Skeletal muscle cell (primary cell): Measurements from ENCODE around the gene ST6GALNAC2.

ENCODE experiments used
- DNase-seq: peaks from one replicate; pipeline ENCODE4 v3.0.0-alpha.2; 2010; ENCODE audit warnings: low read depth
- H3K4me3 ChIP-seq: 2 replicates; pipeline ENCODE4 v1.5.1; 2011; ENCODE audit warnings: low read depth, mild to moderate bottlenecking, control low read depth, low read length, moderate library complexity

The ST6GALNAC2 gene

DNA sequence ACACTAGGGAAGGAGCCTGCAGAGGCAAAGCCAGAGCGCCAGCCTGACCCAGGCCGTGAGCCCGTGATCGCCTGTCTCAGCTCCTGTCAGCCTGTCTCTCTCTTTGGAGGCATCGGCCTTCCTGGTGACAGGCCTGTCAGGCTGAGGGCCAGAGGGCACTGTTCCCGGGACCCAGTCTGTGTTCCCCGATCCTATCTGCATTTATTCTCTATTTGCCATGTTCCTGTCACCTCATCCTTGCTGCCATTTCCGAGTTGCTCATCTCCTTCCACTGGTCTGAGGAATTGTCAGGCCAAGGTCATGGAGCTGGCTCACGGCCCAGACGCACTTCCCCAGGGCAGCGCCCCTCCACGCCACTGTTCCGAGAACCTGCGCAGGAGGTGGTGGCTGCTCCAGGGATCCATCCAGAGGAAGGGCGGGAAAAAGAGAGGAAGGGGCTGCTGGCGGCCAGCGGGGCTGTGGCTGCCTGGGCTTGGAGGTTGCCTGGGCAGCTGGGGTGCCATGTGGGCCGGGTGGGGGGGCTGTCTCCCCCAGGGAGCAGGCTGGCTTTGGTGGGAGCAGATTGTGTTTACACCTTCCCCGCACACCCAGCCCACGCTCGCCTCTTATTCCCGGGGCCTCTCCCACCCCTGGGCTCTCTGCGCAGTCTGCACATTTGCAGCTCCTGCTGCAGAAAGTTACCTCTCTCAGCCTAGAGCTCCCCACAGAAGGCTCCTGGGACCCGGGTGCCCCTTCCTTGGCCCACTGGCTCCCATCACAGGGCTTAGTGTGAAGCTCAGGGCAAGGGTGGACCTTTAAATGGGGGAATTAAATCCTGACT, 40.9 kb downstream of the ST6GALNAC2 start:
- no peak overlapping the region for H3K4me3 ChIP-seq
- DNase-seq = no peak

DNA sequence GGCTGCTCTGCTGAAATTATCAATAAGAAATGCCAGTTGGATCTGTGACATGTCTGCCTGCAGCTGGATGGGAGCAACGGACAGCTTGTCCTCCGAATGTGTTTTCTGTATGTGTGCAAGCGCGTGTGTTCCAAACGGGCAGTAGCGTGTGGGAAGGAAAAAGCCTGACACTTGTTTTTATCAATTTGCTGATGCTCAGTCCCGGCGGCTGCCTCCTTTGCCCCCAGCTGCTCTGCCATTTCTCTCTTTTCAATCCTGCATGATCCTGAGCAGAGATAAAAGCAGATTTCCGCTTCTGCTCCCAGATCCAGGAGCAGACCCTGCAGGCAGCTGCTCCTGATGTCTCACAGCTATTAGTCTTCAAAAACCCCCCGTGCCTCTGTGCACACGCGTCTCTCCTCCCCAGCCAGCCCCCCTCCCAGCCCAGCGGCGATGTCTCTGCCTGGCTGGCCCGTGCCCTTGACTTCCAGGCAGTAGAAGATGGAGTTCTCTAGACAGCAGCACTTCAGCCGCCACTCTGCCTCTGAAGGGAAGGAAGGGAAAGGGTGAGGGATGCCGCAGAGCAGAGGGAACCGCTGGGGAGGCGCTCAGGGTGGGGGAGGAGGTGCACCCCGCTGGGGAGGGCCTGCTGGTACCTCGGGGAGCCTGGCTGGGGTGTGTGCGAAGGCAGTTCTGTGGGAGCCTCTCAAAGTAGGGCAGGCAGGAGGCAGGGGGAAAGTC, 41.7 kb downstream of the ST6GALNAC2 start:
- DNase-seq = no peak
- H3K4me3 ChIP-seq = no peak overlapping the region

DNA sequence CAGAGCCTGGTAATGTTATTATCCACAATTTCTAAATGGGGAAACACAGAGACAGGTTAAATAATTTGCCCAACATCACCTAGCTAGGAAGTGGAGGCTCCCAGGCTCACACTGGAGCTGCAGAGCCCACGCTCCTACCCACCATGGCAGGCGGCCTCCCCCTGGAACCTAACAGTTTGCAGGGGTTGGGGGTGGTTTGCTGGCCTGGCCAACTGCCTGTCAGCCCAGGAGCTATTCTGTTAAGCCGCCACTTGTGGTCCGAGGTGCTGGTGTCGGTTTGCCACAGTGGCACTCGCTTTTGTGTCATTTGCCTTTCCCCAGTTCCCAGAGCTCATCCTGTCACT, 42.2 kb downstream of the ST6GALNAC2 start:
- DNase-seq = no peak
- no peak overlapping the region for H3K4me3 ChIP-seq

DNA sequence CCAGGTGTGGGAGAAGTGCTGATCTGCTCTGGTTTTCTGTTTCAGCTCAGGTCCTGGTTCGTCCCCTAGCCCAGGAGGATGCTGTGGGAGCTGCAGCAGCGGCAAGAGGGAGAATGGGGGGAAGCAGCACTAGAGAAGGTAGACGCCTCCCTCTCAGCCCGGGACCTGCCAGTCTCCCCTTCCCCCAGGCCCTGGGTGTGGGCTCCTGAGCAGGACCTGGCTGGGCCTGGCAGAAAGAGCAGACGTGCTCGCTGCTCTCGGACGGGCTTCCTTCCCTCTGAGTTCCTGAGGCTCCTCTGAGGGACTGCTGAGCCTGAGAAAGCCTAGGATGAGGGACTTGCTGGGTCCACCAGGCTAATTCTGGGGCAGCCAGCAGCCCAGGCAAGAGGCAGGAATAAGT, 42.7 kb downstream of the ST6GALNAC2 start:
- no peak overlapping the region for H3K4me3 ChIP-seq
- DNase-seq = no peak

DNA sequence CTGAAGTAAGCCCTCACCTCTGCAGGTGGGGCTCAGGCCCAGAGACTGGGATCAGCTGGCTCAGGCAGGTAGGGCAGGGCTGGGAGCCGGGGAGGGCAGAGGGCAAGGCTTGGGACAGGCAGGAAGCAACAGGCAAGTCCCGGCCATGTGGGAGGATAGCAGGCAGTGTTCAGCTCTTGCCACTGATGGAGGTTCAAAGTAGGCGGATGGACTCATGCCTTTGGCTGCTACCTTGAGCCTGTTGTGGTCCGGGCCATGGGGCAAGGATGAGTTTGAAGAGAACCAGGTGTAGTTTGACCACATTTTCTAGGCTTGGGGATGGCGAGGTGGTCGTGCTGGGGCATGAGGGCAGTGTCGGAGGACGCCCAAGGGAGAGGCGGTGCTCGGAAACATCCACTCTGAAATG, 43.1 kb downstream of the ST6GALNAC2 start:
- no peak overlapping the region for H3K4me3 ChIP-seq
- no peak for DNase-seq

DNA sequence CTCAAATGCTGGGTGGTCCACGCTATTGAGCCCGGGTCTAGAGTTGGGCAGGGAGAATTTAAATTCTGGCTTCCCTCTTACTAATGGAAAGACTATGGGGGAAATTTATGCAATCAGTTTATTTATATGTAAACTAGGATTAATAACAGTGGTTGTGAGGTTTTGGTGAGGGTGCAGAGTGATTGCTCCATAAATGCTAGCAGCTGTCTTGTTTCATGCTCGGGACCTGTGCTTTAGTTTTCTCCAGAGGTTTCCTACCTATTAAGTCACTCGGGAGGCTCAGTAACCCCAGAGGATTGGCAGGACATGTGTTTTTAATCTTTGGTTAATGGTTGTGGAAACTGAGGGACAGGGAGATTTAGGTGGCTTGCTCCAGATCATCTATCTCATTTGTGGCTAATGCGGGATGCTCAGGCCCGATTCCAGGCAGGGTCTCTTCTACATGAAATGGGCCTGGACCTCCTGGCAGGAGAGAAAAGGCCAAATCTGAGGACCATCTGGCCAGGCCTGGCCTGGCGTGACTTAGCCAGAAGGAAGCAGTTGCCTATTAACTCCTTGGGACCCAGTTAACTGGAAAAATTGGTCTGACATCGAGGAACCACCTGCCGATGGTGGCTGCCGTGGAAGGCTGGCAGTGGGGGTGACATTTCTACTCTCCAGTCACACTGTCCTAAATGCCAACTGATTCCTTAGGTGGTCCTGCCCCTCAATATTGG, 43.8 kb downstream of the ST6GALNAC2 start:
- H3K4me3 ChIP-seq = no peak overlapping the region
- DNase-seq = no peak

DNA sequence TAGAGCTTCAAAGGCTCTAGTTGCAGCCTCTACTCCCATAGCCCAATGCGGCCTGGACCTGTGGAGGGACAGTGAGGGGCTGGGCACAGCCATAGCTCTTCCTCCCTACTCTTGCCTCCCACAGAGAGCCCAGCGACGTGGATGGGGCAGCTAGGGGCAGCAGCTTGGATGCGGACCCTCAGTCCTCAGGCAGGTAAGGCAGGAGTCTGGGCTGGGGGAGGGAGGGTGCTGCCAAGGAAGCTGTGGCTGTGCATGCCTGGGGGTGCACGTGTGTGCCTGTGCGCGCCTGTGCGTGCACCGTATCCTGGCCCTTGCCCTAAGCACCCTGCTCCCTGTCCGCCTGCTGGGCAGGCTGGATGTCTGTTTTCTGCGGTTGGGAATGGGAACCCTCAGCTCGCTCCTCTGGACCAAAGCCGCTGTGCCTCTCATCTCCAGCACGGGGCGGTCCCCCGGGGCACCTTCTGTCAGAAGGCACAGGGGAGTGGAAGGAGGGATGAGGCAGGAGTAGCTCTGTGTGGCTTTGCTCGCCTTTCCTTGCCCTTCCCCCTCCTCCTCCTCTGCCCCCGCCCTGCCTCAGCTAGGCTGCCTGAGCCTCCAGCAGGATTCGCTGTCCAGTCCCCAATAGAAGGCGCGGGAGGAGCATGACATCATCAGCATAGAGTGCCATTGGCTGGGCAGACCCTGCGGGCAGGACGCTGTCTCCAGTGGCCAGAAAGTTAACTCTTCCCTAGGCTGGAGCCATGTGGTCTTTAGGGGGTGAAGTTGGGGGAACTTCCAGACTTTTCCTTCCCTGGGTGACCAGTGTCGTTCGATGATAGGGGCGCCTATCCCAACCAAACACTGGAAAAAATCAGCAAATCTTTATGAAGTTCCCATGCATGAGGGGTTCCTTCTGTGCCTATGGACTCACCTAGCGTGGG, 45.0 kb downstream of the ST6GALNAC2 start:
- DNase-seq = peak; percentile 84

DNA sequence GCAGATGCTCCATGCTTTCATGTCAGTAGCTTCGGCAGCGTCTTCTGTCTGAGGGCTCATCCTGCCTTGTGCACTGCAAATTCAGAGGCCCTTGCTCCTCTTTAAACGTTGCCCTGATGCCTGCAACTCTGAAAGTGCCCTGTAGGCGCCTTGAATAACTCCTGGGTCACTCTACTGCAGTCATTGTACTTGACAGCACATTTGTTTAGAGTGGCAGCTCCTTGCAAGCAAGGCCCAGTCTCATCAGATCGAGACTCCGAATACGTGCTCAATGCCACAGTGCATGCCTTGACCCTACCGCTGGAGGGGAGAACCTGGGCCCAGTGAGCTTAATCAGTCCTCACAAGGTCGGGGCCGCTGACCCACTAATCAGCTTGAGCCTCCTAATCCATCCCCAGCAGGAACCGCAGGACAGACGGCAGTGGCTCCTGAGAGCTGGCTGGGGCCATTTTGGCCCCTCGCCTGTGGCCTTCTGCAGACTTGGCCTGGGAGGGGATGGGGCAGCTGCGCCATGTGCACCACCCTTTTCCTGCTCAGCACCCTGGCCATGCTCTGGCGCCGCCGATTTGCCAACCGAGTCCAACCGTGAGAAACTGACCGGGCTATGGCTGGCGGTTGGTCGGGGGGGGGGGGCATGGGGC, 45.9 kb downstream of the ST6GALNAC2 start, which contains the start of gene PRCD:
Gene PRCD (plus strand): TSS at position 414 of the 641 bp plus-strand sequence. CDS start 98 bp downstream, at position 512.
- H3K4me3 ChIP-seq = peak within 1 kb of the TSS; percentile 32
- DNase-seq = no peak

More for the DNA sequence above, 45.0 kb downstream of the ST6GALNAC2 start:
- H3K4me3 ChIP-seq = peak overlapping the region; percentile 32

DNA sequence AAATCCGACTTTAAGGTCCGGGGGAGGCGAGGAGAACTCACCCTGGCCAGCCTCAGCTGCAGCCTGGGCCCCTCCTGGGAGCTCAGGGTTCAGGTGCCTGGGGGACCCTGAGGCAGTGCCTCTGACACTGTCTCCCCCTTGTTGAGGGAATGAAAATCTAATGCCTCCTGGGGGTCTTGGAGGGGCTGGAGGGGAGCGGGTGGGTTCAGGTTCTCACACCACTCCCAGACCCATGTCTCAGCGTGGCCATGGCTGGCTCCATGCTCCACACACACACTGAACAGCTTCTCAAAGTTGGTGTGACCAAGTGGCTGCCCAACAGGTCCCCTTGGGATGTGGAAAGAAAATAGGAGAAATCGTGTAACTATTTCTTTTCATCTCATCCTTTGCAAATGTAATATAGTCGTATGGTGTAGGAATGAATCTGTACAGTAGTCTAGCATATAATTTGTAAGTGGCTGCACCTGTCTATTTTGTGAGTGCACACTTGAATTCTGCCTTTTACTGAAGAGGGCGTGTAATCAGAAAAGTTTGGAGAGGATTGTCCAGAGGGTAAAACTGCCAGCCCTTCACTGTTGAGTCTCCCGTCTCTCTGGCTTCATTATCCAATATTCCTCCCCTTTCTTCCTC, 46.6 kb downstream of the ST6GALNAC2 start:
- no peak overlapping the region for H3K4me3 ChIP-seq
- DNase-seq = no peak

DNA sequence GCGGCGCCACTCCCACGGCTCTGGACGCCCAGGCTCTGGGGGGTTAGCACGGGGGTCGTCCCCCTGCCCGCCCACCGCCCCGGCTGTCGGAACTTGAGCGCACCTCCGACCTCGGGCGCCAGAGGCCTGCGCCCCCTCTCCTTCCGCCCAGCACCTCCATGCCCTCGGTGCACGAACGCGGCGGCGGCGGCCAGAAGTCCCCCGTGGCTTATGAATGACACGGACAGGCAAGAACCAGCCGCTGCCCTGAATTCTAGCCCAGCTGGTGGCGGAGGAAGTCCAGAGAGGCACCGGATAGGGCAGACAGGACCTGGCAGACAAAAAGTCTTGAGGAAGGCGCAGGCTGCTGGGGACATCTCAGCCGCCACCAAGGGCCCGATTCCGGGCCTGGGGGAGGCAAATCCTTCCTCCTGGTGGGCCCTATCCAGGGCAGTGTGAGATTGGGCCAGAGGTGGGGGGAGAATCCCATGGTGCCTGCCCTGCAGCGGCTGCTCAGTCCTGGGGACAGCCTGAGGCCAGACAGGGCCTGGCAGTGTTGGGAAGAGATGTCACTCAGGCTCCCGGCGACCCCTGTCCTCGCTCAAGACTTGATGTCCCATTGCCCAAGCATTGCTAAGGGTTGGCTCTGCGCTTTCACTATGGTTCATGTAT, 47.3 kb downstream of the ST6GALNAC2 start:
- DNase-seq = no peak

DNA sequence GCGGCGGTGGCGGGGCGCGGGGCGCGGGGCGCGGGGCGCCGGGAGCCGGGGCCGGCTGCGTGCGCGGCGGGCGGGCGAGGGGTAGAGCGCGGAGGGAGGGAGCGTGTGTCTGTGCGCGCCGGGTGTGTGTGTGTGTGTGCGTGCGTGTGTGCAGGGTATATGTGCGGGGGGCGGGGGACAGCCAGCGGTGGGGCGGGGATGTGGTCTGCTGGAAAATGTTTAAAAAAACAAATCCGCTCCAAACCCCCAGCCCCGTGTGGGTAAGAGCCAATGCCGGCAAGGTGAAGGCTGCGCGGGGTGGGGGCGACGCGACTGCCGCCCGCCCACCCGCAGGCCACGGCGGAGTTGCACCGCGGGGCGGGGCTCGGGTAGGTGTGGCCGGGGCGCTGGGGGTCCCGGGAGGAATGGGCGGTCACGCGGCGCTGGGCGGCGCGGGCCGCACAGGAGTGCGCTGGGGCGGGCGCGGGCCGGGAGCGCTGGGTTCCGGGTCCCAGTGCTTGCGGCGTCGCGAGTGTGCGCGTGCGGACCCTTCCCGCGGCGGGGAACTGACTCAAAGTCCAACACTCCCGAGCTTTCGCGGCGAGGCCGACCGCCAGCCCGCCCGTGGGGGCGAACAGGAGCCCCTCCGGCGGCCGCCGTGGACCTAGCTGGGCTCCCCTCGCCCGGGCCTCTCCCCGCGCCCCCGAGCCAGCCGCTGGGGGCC, 47.9 kb downstream of the ST6GALNAC2 start, which contains the start of gene CYGB:
Gene CYGB (minus strand): TSS at position 132 of the 703 bp plus-strand sequence. CDS start 167 bp downstream, outside the sequence.
- H3K4me3 ChIP-seq = peak within 1 kb of the TSS; percentile 55
- no peak for DNase-seq

More for the DNA sequence above, 47.3 kb downstream of the ST6GALNAC2 start:
- H3K4me3 ChIP-seq = peak overlapping the region; percentile 55

DNA sequence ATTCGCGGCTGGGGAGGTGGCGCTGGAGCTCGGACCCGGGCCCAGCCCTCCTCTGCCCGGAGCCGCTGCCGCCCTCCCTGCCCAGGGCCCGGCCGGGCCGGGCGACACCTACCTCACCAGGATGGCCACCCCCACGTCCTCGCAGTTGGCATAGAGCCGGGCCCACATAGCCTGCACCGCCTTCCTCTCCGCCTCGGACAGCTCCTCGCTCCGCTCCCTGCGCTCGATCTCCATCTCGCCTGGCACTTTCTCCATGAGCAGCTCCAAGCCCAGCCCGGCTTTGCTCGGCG, 48.4 kb downstream of the ST6GALNAC2 start:
- DNase-seq = no peak
- peak overlapping the region; percentile 55 for H3K4me3 ChIP-seq

DNA sequence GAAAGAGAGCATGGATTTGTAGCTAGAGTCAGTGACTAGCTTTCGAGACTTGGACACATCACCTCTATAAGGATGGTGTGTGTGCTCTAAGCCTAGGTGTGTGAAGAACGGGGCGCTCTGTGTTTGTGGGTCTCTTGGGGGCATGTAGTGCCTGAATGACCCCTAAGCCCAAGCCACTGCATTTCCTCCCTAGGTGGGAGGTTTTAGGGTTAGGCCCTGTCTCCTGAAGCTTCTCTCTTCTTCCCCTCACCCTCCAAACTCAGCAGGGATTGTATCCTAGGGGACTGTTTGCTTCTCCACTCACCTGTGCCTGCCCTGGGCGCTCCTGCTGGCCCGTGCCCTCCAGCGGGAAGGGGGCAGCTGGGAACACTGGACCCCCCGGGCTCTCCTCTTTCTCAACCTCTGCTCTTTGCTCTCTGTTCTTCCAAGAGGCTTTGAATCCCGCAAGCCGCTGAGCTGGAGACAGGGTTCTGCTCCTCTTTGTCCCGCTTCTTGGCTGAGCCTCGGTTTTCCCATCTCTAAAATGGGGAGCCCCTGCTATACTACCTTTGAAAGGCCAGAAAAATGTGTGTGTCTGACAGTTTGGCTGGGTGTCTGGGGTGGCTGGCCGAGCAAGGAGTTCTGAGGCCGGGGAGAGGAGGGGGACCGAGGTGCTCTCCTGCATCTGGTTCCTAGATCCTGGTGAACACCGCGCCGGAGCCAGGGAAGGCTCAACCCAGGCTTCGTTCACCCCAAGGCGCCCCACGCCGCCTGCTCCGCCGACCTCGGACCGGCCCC, 49.0 kb downstream of the ST6GALNAC2 start:
- no peak for DNase-seq
- H3K4me3 ChIP-seq = peak overlapping the region; percentile 55

DNA sequence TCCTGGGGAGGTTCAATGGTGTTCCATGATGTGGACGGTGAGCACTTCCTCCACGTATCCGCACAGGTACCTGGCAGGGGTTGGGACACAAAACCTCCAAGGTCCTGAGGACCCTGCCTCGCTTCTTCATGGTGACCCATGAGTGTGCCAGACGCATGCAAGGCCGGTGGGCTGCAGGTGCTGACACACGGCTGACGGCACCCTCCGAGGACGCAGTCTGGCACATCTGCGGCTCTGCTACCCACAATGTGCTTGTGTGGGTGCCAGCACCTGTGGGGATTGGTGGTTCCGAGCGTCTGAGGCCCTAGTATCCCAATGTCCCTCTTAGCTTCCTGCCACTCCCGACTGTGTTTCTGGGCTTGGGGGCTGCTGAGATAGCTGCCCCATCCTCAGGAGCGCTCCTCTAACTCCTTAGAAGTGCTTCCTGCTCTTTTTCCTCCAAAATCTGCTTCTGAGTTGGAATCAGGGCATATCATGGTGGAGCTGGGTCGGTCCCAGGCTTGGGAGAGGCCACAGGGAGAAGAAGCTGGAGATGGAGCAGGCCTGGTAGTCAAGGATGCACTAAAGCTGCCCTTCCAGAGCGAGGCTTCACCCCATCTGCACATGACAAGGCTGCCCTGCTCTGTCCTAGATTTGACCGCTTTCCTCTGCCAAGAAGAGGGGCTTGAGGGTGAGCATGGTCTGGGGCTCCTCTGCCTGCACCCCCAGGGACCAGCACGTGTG, 49.7 kb downstream of the ST6GALNAC2 start:
- DNase-seq = no peak
- peak overlapping the region; percentile 55 for H3K4me3 ChIP-seq

DNA sequence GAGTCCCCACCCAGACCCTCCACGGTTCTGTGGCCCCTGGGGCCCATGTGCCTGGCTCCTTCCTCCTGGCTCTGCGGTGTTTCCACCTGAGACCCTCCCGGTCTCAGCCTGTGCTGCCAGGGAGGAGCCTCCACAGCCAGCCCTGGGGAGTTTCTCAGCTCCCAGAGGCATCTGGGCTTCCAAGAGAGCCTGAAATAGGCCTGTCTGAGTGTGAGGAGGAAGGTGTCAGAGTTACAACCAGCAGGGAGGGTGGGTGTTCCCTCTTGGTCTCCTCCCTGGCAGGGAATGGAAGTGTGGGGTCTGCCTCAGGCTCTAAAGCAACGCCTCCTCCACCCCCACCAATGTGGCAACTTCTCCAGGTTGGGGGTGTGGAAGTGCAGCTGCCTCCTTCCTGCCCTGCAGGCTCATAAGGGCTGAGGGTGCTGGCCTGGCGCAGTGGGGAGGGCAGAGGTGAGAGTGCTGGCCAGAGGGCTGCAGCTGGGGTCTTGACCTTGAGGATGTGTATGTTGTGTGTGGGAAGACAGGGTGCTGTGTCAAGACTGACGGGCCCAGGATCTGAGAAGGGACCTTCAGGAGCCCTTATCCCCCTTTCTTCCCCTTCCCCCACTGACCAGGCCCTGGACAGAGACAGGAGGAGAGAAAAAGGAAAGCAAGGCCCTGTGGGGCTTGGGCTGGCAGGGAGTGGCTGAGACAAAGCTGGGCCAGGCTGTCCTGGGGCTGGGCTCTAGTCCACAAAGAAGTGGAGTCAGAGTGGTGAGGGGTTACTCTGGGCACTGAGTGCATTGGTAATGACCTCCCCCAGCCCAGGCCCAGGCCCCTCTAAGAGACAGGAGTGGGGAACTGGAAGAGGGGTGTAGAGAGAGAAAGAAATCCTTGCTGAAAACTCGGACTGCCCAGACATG, 50.6 kb downstream of the ST6GALNAC2 start:
- H3K4me3 ChIP-seq = no peak overlapping the region
- no peak for DNase-seq
